RKO (cell line): ENCODE measurements around the gene PTPRR.

Experiments used
- DNase-seq: peaks from one replicate; pipeline ENCODE4 v3.0.0-alpha.2; 2016; ENCODE audit warnings: low spot score

The PTPRR gene

GRCh38 chr12:70592664-70593063 lies 327.9 kb downstream of the PTPRR start:
- DNase-seq: no peak

GRCh38 chr12:70590549-70591226 lies 329.9 kb downstream of the PTPRR start:
- no peak for DNase-seq

- peak; percentile 73 for DNase-seq
These were observed 330.5 kb downstream of the PTPRR start for GRCh38 chr12:70590051-70590450.
